NCI-H82 treated with DMSO at 0.1 percent for 48 hours (cell line): Measurements from ENCODE around the gene NCAPD2.

Experiments
- DNase-seq: peaks from one replicate; lab custom pipeline; 2025; ENCODE audit not compliant: unreplicated experiment; lab: John Stamatoyannopoulos, UW

Gene NCAPD2, protein sequence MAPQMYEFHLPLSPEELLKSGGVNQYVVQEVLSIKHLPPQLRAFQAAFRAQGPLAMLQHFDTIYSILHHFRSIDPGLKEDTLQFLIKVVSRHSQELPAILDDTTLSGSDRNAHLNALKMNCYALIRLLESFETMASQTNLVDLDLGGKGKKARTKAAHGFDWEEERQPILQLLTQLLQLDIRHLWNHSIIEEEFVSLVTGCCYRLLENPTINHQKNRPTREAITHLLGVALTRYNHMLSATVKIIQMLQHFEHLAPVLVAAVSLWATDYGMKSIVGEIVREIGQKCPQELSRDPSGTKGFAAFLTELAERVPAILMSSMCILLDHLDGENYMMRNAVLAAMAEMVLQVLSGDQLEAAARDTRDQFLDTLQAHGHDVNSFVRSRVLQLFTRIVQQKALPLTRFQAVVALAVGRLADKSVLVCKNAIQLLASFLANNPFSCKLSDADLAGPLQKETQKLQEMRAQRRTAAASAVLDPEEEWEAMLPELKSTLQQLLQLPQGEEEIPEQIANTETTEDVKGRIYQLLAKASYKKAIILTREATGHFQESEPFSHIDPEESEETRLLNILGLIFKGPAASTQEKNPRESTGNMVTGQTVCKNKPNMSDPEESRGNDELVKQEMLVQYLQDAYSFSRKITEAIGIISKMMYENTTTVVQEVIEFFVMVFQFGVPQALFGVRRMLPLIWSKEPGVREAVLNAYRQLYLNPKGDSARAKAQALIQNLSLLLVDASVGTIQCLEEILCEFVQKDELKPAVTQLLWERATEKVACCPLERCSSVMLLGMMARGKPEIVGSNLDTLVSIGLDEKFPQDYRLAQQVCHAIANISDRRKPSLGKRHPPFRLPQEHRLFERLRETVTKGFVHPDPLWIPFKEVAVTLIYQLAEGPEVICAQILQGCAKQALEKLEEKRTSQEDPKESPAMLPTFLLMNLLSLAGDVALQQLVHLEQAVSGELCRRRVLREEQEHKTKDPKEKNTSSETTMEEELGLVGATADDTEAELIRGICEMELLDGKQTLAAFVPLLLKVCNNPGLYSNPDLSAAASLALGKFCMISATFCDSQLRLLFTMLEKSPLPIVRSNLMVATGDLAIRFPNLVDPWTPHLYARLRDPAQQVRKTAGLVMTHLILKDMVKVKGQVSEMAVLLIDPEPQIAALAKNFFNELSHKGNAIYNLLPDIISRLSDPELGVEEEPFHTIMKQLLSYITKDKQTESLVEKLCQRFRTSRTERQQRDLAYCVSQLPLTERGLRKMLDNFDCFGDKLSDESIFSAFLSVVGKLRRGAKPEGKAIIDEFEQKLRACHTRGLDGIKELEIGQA (N-terminal part only)

DNA sequence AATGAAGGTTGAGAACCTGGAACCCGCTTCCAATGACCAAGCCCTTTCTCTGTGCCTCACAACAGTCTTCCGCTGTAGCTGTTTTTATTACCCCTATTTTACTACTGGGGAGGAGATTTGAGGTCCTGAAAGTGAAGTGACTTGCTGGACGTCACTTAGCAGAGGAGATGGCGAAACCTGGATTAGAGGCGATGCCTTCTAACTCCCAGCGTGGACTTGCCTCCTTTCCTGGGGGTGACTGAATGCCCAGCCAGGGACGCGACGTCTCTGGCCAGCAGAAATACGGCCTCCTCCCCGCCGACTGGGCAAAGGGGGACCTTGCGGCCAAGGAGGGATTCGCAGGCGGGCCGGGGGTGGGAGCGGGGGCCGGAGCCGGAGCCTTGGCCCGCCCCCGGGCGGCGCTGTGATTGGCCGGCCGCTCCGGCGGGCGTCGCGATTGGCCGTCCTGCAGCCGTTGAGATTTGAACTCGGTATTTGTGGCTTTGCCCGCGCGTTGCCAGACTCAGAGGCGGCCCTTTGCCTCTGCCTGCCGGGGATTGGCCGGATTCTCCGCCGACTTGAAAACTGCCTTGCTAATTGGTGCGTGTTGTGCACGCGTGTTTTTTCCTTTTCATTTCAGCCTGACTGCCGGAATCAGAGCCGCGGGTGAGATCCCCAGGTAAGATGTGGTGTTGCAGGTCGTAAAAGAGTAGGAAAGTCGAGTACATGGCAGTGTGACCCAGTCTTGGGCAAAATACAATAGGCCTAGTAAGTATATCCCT, at the start of gene NCAPD2:
TSS of gene NCAPD2 (plus strand) at position 606 of the 761 bp plus-strand sequence. CDS start 997 bp downstream, outside the sequence.
- DNase-seq: peak; percentile 94

DNA sequence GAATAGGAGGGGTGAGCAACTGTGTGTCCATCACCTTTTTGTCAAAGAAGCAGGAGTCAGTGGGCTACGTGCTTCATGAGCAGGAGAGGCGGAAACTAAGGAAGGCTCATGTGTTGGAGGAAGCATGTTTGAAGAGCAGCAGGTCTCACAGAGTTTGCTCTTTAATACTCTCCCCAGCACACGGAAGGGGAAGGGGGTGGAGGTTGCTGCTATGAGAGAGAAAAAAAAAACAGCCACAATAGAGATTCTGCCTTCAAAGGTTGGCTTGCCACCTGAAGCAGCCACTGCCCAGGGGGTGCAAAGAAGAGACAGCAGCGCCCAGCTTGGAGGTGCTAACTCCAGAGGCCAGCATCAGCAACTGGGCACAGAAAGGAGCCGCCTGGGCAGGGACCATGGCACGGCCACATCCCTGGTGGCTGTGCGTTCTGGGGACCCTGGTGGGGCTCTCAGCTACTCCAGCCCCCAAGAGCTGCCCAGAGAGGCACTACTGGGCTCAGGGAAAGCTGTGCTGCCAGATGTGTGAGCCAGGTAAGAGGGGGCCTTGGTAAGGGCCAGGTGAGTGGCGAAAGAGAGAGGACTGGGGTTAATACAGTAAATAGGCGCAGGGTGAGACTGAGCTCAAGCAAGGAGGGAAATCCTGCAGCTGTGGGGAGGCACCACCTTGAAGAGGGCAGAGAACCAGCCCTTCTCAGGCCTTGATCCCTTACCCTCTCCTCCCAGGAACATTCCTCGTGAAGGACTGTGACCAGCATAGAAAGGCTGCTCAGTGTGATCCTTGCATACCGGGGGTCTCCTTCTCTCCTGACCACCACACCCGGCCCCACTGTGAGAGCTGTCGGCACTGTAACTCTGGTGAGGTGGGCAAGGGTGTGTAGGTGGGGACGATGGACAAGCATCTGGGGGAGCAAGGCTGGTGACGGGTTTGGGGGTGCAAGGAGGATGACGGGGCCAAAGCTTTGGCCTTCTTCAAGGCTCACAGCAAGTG, 48.9 kb upstream of the NCAPD2 start, which contains the start of gene CD27:
TSS of gene CD27 (plus strand) at position 252 of the 985 bp plus-strand sequence. CDS start at position 393, 141 bp downstream.
- DNase-seq: no peak

DNA sequence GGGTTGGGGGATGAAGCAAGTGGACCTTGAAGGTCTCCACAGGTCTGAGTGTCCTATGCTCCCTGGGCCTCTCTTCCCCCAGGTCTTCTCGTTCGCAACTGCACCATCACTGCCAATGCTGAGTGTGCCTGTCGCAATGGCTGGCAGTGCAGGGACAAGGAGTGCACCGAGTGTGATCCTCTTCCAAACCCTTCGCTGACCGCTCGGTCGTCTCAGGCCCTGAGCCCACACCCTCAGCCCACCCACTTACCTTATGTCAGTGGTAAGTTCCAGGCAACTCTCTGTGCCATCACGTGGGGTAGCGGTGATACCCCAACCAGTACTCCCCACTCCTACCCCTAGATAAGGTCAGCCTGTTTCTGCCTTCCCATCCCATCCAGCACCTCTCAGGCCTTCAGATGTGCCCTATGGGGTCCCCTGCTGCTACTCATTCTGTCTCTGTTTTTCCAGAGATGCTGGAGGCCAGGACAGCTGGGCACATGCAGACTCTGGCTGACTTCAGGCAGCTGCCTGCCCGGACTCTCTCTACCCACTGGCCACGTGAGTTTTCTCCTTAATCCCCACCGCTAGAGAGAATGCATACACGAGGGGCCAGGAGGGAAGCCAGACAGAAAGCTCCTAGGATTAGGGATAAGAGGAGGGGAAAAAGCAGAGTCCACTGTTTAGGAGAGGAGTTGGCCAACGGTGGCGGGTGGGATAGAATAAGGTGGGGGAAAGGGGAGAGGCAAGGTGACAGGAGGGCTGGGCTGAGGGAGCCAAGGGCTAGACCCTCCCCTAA, 43.6 kb upstream of the NCAPD2 start:
- peak; percentile 87 for DNase-seq

DNA sequence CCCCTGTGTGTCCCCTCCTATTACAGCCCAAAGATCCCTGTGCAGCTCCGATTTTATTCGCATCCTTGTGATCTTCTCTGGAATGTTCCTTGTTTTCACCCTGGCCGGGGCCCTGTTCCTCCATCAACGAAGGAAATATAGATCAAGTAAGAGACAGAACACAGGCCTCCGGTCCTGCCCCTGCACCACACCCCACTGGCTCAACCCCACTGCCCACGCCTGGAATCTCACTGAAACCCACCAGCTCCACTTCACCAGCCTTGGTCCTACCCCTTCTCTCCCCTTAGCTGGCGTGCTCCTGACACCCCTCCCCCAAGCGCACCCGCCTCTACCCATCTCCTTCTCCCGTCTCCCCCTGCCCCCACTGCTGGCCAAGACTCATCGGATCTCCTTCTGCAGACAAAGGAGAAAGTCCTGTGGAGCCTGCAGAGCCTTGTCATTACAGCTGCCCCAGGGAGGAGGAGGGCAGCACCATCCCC, 43.0 kb upstream of the NCAPD2 start:
- DNase-seq: no peak

DNA sequence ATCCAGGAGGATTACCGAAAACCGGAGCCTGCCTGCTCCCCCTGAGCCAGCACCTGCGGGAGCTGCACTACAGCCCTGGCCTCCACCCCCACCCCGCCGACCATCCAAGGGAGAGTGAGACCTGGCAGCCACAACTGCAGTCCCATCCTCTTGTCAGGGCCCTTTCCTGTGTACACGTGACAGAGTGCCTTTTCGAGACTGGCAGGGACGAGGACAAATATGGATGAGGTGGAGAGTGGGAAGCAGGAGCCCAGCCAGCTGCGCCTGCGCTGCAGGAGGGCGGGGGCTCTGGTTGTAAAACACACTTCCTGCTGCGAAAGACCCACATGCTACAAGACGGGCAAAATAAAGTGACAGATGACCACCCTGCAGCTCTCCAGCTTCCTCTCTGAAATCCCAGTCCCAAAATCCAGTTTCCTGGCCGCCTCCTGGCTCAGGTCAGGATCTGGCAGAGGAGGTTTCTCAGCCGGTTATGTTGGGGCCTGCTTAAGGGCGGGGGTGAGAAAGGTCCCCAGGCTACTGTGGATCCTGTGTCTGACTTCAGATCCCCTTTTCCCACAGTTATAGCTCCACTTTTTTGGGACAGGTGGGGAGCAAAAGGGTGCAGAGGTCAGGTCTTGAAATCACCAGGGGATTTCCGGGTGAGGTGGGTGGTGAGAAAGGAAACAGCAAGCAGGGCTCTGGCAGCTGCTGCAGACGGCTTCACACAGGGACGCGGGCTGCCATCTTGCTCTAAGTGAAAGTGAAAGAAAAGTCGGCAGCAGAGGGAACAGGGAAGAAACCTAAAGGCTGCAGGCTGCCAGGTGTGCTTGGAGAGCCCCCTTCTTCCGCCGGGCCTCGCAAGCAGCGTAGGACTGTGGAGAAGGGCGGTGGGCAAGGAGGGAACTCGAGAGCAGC, 42.3 kb upstream of the NCAPD2 start, which contains the start of gene TAPBPL:
TSS of gene TAPBPL (plus strand) at position 695 of the 897 bp plus-strand sequence. CDS start 207 bp downstream, outside the sequence.
- DNase-seq: peak; percentile 85

DNA sequence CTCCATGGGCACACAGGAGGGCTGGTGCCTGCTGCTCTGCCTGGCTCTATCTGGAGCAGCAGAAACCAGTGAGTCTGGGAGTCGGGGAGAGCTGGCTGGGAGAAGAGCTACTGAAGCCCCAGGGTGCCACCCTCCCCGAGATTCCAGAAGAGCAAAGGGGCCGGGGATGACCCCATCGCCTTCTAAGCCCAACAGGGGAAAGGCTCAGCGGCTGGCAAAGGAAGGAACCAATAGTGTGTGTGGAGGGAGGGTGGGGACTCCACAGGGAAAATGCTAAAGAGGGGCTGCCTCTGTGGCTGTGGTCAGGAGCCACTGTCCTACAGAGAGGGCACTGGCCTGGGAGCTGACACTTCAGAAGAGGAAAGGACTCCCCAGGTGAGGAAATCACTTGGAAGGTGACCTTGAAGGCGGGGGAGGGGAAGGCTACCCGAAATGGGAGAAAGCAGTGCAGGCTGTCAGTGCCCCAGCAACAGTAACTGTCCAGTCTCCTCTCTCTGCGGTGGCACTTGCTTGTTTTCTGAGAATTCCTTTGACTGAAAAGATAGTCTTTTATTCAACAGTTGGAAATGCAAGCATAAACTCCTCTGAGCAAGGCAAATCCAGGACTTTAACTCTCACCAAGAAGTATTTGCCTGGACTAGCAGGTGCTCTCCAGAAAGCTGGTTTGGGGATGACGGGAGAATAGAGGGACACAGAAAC, 41.5 kb upstream of the NCAPD2 start:
- DNase-seq: no peak

DNA sequence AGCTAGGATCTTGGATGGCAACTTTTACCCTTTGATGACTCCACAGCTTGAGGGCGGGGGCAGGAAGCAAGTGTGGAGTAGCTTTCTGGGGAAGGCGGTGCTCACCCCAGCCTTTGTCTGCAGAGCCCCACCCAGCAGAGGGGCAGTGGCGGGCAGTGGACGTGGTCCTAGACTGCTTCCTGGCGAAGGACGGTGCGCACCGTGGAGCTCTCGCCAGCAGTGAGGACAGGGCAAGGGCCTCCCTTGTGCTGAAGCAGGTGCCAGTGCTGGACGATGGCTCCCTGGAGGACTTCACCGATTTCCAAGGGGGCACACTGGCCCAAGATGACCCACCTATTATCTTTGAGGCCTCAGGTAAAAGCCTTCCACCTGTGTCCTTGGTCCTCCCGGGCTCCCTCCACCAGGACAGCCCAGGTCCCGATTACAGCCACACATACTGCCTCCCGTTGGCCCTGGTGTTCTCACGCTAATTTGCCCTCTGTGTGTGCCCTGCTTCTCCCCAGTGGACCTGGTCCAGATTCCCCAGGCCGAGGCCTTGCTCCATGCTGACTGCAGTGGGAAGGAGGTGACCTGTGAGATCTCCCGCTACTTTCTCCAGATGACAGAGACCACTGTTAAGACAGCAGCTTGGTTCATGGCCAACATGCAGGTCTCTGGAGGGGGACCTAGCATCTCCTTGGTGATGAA, 40.8 kb upstream of the NCAPD2 start:
- DNase-seq: no peak

DNA sequence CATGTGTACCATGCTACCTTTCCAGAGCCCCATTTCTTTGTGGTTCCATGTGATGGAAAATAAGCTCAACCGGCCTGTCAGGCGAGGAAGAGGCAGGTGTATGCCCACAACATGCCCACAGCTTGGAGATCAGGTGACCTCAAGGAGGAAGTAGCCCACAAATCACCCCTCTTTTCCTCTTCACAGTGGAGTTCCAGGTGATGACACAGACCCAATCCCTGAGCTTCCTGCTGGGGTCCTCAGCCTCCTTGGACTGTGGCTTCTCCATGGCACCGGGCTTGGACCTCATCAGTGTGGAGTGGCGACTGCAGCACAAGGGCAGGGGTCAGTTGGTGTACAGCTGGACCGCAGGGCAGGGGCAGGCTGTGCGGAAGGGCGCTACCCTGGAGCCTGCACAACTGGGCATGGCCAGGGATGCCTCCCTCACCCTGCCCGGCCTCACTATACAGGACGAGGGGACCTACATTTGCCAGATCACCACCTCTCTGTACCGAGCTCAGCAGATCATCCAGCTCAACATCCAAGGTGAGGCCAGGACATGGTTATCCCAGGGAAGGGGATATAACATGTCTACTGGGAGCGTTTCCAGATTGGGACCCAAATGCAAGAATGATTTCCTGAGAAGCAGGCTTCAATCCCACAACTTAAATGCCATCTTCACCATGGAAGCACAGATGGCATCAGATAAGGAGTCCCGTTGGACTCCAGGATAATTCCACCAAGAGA, 36.5 kb upstream of the NCAPD2 start:
- DNase-seq: no peak

DNA sequence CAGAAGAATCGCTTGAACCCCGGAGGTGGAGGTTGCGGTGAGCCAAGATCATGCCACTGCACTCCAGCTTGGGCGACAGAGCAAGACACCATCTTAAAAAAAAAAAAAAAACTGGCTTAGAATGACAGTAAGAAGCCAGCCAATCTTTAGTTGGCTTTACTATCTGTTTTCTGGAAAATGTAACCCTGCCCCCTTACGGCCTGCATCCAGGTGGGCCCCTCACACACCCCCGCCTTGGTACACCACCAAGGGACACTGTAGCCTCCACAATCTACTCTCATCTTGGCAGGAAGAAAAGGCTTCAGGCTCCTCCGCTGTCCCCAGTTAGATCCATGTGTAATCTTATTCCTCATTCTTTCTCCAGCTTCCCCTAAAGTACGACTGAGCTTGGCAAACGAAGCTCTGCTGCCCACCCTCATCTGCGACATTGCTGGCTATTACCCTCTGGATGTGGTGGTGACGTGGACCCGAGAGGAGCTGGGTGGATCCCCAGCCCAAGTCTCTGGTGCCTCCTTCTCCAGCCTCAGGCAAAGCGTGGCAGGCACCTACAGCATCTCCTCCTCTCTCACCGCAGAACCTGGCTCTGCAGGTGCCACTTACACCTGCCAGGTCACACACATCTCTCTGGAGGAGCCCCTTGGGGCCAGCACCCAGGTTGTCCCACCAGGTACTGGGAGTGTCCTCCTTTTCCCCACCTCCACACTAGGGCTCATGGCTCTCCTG, 35.5 kb upstream of the NCAPD2 start:
- no peak for DNase-seq

DNA sequence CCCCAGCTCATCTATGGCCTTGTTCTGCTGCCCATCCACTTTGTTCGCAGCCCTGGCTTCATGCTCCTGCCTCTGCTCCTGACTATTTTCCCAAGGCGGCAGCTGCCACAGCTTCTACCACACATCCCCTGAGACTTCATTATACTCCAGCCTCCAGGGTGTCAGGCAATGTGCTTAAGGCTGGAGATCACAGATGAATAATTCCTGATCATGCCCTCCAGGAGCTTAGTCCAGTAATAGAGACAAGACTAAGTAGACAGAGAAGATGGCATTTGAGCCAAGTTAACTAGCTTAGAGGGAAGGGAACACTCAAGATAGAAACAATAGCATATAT, 34.9 kb upstream of the NCAPD2 start:
- DNase-seq: peak; percentile 34

DNA sequence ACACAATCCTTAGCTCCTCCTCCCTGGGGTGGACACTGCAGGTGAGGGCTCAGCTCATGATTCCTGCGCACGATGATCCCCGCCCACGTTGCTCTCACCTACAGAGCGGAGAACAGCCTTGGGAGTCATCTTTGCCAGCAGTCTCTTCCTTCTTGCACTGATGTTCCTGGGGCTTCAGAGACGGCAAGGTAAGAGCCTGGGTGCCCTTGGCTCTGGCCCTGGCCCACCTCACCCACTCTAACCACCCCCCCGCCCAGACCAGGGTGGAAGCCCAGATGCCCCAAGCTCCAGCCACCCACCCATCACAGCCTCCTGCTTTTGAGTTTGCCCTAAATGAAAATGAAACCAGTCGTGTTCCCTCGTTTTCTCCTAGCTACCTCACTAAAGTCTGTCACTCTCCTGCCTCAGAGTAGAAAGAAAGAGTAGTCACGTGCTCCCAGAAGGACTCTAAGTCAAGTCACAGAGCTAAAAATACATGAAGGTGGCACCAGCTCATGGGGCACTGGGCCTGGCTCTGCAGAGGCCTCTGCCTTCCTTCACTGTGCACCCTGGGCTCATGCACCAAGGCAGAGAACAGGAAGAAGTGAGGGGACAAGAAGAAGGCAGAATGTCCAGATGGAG, 33.0 kb upstream of the NCAPD2 start:
- no peak for DNase-seq

DNA sequence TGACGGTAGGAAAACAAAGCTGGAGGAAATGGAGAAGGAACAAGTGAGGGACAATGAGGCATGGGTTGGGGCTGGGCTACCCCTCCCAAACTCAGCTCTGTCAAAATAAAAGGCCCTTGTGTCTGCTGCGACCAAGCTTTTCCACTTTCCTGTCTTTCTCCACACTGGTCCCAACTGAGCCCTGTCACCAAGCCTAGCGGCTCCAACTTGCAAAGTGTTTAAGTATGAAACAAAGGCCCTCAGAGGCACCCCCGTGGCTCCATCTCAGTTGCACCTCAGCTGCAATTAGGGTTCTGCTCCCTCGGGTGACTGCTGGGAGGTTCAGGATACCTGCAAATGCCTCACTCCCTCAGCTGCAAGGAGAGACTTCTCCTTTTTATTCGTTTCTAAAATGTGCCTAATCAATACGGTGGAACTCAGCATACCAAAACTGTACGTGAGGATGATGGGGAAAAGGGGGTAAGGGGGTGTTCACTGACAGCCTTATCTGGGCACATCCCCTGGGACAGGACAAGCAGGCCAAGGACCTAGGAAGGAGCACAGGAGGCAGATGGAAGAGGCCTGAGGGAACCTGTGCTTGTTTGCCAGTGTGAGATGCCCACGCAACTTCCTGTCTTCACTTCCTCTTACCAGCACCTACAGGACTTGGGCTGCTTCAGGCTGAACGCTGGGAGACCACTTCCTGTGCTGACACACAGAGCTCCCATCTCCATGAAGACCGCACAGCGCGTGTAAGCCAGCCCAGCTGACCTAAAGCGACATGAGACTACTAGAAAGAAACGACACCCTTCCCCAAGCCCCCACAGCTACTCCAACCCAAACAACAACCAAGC, 32.3 kb upstream of the NCAPD2 start:
- no peak for DNase-seq
